GM18517 (cell line): Measurements from ENCODE around the gene KPNA1.

Experiments
- ATAC-seq: cut with Tn5 transposase; IDR thresholded peaks from one replicate; pipeline ENCODE4 v1.9.1; 2021; ENCODE audit warnings: mild to moderate bottlenecking, moderate library complexity; ENCODE audit not compliant: unreplicated experiment

The KPNA1 gene

DNA sequence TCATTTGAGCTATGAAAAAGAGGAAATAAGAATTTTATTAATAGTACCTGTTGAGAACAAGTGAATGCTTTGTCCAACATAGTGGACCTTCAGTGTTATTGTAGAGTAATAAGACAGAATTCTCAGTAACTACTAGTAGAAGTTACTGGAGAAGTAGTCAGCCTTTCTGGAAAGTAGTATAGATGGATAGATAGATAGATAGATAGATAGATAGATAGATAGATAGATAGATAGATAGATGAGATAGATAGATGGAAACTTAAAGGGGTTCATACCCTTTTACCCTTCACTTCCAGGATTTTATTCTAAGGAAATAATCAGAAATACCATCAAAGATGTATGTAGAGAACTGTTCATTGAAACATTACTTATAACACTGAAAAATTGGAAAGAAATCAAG is 125.5 kb downstream of the KPNA1 start:
- ATAC-seq: no peak

DNA sequence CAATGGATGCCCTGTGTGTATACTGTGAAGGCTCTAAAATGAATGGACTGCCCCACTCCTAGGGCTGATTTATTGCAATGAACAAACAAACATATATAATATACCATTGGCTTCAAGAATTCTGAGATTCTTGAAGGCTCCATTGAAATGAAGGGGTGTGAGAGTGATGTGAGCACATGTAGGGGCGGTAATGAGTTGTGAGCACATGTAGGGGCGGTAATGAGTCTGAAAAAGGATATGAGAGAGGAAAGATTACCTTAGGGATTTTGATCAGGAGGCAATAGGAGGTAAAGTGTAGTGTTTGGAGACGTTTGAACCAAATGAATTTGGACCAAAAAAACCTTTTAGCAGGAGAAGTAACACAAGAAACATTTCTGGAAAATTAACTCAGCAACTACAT is 127.0 kb downstream of the KPNA1 start:
- ATAC-seq: no peak

DNA sequence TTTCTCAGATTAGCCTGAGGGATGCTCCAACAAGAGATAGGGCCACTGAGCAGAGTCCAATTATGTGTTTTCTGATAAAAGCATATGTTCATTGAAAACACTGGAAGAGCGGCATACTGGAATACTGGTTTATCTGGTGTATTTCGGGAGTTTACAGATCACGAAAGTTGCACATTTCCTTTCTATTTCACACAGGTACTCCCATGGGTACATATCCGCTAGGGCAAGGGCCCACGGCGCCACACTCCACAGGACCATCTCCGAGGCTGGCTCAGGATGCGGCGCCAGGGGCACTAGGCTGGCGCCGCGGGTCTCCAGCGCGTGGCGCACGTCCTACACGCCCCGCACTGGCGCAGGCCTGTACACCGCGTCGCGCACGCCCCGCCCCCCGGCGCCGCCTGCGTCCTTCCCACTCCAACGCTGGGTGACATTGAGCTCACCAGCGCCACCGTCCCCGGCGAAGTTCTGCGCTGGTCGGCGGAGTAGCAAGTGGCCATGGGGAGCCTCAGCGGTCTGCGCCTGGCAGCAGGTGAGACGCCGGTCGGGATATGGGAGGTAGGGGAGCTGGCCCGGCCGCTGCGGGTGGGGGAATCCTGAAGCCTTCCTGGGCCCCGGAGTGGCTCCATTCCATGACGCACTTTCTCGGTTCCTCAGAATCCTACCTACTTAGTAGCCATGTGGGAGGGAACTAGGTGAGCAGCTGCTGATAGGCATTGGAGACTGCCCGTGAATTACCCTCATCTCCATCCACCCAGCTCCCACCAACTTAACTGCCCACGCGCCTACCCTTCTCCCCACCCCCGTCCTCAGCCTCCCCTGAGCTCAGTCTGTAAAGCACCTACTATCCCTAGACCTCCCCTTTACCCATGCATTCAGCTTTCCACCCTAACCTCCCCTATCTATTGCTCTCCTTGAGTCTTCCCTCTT is 130.7 kb downstream of the KPNA1 start, which contains the start of gene FAM162A:
Gene FAM162A (plus strand): TSS at position 412 of the 927 bp plus-strand sequence. CDS start 84 bp downstream, at position 496.
- ATAC-seq: peak; percentile 89

GRCh38 chr3:122382888-122383666 is 131.7 kb downstream of the KPNA1 start, which contains the start of gene MIX23:
TSS of gene MIX23 (minus strand) at chr3:122383231. CDS start at chr3:122383224, 7 bp downstream.
- peak; percentile 36 for ATAC-seq

DNA sequence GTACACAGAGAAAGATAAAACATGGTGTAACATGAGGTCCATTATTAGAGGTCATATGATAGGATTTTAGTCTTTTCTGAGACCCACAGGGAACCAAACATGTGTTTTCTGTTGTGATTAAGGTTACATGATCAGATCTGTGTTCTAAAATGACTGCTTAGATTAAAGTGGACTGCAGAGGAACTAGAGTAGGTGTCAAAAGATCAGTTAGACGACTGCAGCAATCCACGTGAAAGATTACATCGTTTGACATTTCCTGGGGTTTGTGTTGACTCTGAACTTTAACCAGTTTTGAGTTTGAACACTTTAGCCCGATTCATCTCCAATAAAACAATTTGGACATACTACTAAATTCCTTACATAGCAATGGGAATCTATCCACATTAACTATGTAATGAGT is 136.8 kb downstream of the KPNA1 start:
- no peak for ATAC-seq

- ATAC-seq: no peak
Measured at GRCh38 chr3:122374034-122374433, 140.7 kb downstream of the KPNA1 start.
